GM12865 (cell line): ENCODE measurements around the gene RABGAP1L.

ENCODE experiments used
- DNase-seq: peaks from one replicate; pipeline ENCODE4 v3.0.0; 2010; ENCODE audit warnings: low read depth
- H3K4me3 ChIP-seq: 2 replicates; pipeline ENCODE4 v1.5.1; 2011; ENCODE audit warnings: mild to moderate bottlenecking, low read depth, low read length, control low read depth
- CTCF ChIP-seq: IDR thresholded peaks from 2 replicates; pipeline ENCODE4 v1.5.1; 2011; ENCODE audit warnings: low read length, control low read depth, low read depth, inconsistent platforms; ENCODE audit not compliant: insufficient read depth; ENCODE audit errors: missing control alignments

RABGAP1L gene

DNA sequence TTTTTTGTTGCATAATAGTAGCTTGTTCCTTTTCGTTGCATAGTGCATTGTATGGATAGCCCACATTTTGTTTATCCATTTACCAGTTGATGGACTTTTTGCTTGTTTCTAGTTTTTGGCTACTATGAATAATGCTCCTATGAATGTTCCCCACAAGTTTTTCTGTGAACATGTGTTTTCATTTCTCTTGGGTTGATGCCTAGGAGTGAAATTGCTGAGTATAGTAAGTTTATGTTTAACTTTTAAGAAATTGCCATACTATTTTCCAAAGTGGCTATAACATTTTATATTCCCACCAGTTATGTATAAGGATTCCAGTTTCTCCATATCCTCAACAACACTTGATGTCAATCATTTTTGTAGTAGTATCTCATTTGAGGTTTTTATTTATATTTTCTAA, 755.7 kb downstream of the RABGAP1L start:
- no peak for DNase-seq
- H3K4me3 ChIP-seq = no peak overlapping the region
- TF ChIP-seq CTCF = no peak

DNA sequence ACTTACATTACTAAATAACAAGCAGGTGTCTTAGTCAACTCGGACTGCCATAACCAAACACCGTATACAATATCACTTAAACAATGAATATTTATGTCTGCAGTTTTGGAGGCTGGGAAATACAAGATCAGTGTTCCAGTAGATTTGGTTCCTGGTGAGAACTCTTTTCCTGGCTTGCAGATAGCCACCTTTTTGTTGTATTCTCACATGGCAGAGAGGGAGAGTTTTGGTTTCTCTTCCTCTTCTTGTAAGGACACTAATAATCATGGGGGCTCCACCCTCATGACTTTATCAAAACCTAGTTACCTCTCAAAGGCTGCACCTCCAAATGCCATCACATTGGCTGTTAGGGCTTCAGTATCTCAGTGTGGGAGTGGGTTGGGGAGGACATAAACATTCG, 757.5 kb downstream of the RABGAP1L start:
- no peak overlapping the region for H3K4me3 ChIP-seq
- no peak for TF ChIP-seq CTCF
- DNase-seq = peak; percentile 21

DNA sequence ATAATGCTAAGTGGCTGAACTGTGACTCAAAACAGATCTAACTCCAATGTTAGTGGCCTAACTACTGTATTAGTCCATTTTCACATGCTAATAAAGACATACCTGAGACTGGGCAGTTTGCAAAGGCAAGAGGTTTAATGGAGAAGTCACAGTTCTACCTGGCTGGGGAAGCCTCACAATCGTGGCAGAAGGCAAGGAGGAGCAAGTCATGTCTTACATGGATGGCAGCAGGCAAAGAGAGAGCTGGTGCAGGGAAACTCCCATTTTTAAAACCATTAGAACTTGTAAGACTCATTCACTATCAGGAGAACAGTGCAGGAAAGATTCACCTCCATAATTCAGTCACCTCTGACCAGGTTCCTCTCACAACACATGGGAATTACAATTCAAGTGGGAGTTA, 760.8 kb downstream of the RABGAP1L start:
- H3K4me3 ChIP-seq = no peak overlapping the region
- no peak for TF ChIP-seq CTCF
- no peak for DNase-seq

DNA sequence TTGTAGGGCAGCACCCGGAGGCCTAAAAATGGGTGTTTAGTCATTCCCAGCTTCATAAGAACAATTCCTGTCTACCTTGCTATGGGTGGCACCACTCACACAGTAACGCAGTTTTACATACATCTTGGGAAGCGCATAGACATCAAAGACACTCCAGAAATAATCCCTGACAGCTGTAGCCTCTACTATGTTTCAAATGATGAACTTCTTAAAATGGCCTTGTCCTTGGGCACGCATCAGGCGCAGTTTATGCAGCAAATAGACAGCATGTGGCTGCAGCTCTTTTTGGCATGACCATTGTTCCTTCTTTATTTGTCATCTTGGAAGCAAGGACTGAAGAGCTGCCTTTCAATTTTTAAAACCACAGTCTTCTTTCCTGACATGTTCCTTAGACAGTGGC, 762.8 kb downstream of the RABGAP1L start:
- DNase-seq = no peak
- TF ChIP-seq CTCF = no peak
- no peak overlapping the region for H3K4me3 ChIP-seq

DNA sequence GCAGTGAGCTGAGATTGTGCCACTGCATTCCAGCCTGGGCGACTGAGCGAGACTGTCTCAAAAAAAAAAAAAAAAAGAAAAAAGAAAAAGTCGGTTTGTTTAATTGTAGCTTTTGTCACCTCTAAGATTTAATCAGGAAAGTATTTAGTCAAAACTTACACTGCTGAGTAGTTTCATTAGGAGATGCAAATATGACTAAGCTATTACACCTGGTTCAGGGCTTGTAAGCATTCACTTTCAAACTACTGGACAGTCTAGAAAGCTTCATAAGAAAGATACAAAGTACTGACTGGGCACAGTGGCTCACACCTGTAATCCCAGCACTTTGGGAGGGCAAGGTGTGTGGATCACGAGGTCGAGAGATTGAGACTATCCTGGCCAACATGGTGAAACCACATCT, 764.5 kb downstream of the RABGAP1L start:
- peak; percentile 17 for DNase-seq
- TF ChIP-seq CTCF = no peak
- H3K4me3 ChIP-seq = no peak overlapping the region

DNA sequence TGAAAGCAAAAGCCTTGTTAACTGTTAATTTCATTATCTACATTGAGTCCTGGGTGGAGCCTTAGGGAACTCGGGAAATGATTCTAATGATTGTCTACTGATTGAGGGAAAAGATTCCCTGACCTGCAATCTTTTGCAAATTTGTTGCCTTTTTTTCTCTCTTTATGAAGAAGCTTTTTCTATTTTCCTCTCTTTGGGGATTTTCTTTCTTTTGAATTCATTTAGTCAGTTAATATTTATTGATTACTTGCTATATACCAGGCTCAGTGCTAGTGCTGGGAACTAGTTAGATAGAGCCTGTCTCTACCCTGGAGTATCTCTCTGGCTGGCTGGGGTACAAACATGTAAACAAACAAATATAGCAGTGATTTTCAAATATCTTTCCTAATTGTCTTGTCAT, 769.2 kb downstream of the RABGAP1L start:
- no peak overlapping the region for H3K4me3 ChIP-seq
- no peak for TF ChIP-seq CTCF
- no peak for DNase-seq

DNA sequence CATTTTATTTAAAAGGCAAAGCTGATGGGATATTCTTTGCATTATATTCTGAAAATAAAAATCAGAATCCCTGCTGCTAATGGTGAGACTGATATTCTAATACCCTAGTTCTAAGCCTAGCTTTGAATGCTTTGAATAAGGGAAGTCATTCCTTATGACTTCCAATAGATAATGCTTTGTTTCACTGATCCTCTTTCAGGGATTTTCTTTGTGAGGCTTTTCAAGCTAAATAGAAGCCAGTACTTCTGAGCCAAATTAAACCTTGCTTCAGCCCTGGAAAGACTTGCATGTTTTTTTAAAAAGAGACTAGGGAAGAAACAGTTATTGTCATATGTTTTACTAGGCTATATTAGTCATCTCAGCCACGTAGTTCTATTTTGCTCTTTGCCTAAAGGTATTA, 771.9 kb downstream of the RABGAP1L start:
- H3K4me3 ChIP-seq = no peak overlapping the region
- no peak for TF ChIP-seq CTCF
- no peak for DNase-seq
